IMR-90 (cell line): ENCODE measurements around the gene RNF17. TPM values are rescaled to one million over a fixed set of nuclear protein-coding genes. Genes with fewer than 3 reads are reported as not detected.

Experiments
- ATAC-seq: fragments of 200-7000 bp; cut with Tn5 transposase; 2 replicates; pipeline ENCODE4 v1.9.1; 2020; ENCODE audit warnings: low read depth, mild to moderate bottlenecking, moderate library complexity
- BruUV-seq: library from RNA; stranded (reverse); fragments of 400-500 nt; replicated peaks from 2 replicates; lab custom pipeline; 2021; lab: Mats Ljungman, UMichigan
- CTCF ChIA-PET: fragments of 300-600 bp; formaldehyde crosslinking; extraction: SDS; loops from one replicate; lab custom pipeline; 2021; ENCODE audit warnings: antibody characterized with exemption; lab: Yijun Ruan, JAX
- POLR2A ChIA-PET: fragments of 300-600 bp; sonication (Branson Sonifier 250); formaldehyde crosslinking; loops from one replicate; lab custom pipeline; 2022; ENCODE audit warnings: antibody characterized with exemption; ENCODE audit not compliant: unreplicated experiment; lab: Charles Lee
- DNase-seq: peaks from one replicate; pipeline ENCODE4 v3.0.0; 2013
- H2AFZ ChIP-seq: replicated peaks from 2 replicates; pipeline ENCODE3; 2013; ENCODE audit warnings: low read length, mild to moderate bottlenecking; ENCODE audit not compliant: poor library complexity
- H2AK5ac ChIP-seq: 2 replicates; pipeline ENCODE4 v1.6.1; 2013; ENCODE audit warnings: low read depth, low read length, inconsistent platforms
- H2AK9ac ChIP-seq: replicated peaks from 2 replicates; pipeline ENCODE3; 2013; ENCODE audit warnings: mild to moderate bottlenecking, low read depth, low read length, moderate library complexity; ENCODE audit not compliant: poor library complexity
- H2BK120ac ChIP-seq: 2 replicates; pipeline ENCODE4 v1.6.1; 2013; ENCODE audit warnings: low read depth, low read length, inconsistent platforms
- H2BK15ac ChIP-seq: 3 replicates; pipeline ENCODE4 v1.6.1; 2013; ENCODE audit warnings: low read depth, low read length, inconsistent platforms
- H2BK20ac ChIP-seq: 2 replicates; pipeline ENCODE4 v1.6.1; 2013; ENCODE audit warnings: low read depth, mild to moderate bottlenecking, inconsistent platforms, low read length, moderate library complexity
- H2BK5ac ChIP-seq: 2 replicates; pipeline ENCODE4 v1.6.1; 2013; ENCODE audit warnings: mild to moderate bottlenecking, low read depth, low read length, inconsistent platforms; ENCODE audit not compliant: poor library complexity, severe bottlenecking
- H3K14ac ChIP-seq: replicated peaks from 2 replicates; pipeline ENCODE4 v1.6.1; 2013; ENCODE audit warnings: low read depth, low read length, inconsistent platforms
- H3K18ac ChIP-seq: 2 replicates; pipeline ENCODE4 v1.6.1; 2013; ENCODE audit warnings: low read depth, low read length, control low read depth
- H3K23ac ChIP-seq: 2 replicates; pipeline ENCODE4 v1.6.1; 2013; ENCODE audit warnings: low read depth, low read length, inconsistent platforms
- H3K27ac ChIP-seq: 2 replicates; pipeline ENCODE4 v1.5.1; 2013; ENCODE audit warnings: mild to moderate bottlenecking, control low read depth, low read length; ENCODE audit not compliant: insufficient read depth
- H3K27me3 ChIP-seq: 2 replicates; pipeline ENCODE4 v1.6.1; 2013; ENCODE audit warnings: low read length; ENCODE audit not compliant: control insufficient read depth, insufficient read depth
- H3K36me3 ChIP-seq: 2 replicates; pipeline ENCODE4 v1.6.1; 2013; ENCODE audit warnings: low read length, mixed read lengths; ENCODE audit not compliant: control insufficient read depth, insufficient read depth
- H3K4ac ChIP-seq: 2 replicates; pipeline ENCODE4 v1.6.1; 2013; ENCODE audit warnings: low read depth, low read length, inconsistent platforms
- H3K4me1 ChIP-seq: 2 replicates; pipeline ENCODE4 v1.6.1; 2013; ENCODE audit warnings: low read length, mixed read lengths; ENCODE audit not compliant: control insufficient read depth, insufficient read depth
- H3K4me2 ChIP-seq: 2 replicates; pipeline ENCODE4 v1.6.1; 2013; ENCODE audit warnings: low read depth, mild to moderate bottlenecking, control low read depth, low read length, moderate library complexity
- H3K4me3 ChIP-seq: 2 replicates; pipeline ENCODE4 v1.5.1; 2013; ENCODE audit warnings: low read depth, mild to moderate bottlenecking, control low read depth, low read length, moderate library complexity; ENCODE audit not compliant: insufficient read depth
- H3K56ac ChIP-seq: 2 replicates; pipeline ENCODE4 v1.6.1; 2013; ENCODE audit warnings: low read length, inconsistent platforms; ENCODE audit not compliant: insufficient read depth; ENCODE audit errors: extremely low read depth
- H3K79me1 ChIP-seq, 2 experiments: 2 replicates each; pipeline ENCODE4 v1.6.1; 2013; ENCODE audit warnings: low read length in 2 of 2, inconsistent platforms in 1 of 2, low read depth in 1 of 2
- H3K9ac ChIP-seq: 2 replicates; pipeline ENCODE4 v1.6.1; 2013; ENCODE audit warnings: low read depth, low read length, control low read depth
- H3K9me1 ChIP-seq: 2 replicates; pipeline ENCODE4 v1.6.1; 2013; ENCODE audit warnings: low read length, inconsistent platforms; ENCODE audit not compliant: insufficient read depth
- H3K9me3 ChIP-seq: 2 replicates; pipeline ENCODE4 v1.6.1; 2013; ENCODE audit warnings: low read length; ENCODE audit not compliant: control insufficient read depth, insufficient read depth
- H4K20me1 ChIP-seq: 2 replicates; pipeline ENCODE4 v1.6.1; 2013; ENCODE audit warnings: low read length, inconsistent platforms; ENCODE audit not compliant: insufficient read depth
- H4K5ac ChIP-seq: 2 replicates; pipeline ENCODE4 v1.6.1; 2013; ENCODE audit warnings: mild to moderate bottlenecking, low read depth, low read length, control low read depth
- H4K8ac ChIP-seq, 2 experiments: 2 replicates each; pipeline ENCODE4 v1.6.1; 2013; ENCODE audit warnings: low read depth in 2 of 2, low read length in 2 of 2, control low read depth in 1 of 2, inconsistent platforms in 1 of 2
- H4K91ac ChIP-seq: 2 replicates; pipeline ENCODE4 v1.6.1; 2013; ENCODE audit warnings: low read depth, low read length, inconsistent platforms; ENCODE audit not compliant: insufficient read depth
- BHLHE40 ChIP-seq: fragments of 150-350 bp; IDR thresholded peaks from 2 replicates; pipeline ENCODE4 v1.6.1; 2016; ENCODE audit warnings: mild to moderate bottlenecking, low read depth, low read length
- CHD1 ChIP-seq: IDR thresholded peaks from 2 replicates; pipeline ENCODE4 v1.6.1; 2012; ENCODE audit warnings: low read depth, low read length, improper control_type of control experiment
- MXI1 ChIP-seq: IDR thresholded peaks from 2 replicates; pipeline ENCODE4 v1.6.1; 2012; ENCODE audit warnings: low read depth, mild to moderate bottlenecking, low read length, moderate library complexity, borderline replicate concordance
- RAD21 ChIP-seq: IDR thresholded peaks from 2 replicates; pipeline ENCODE4 v1.6.1; 2012; ENCODE audit warnings: low read length, improper control_type of control experiment
- WGBS, 2 experiments: methylation state at CpG; one replicate each; pipeline versions ENCODE4 v1.1.5 to v1.1.7; 2013; ENCODE audit warnings: missing lambda C conversion rate in 2 of 2; ENCODE audit not compliant: insufficient read length in 1 of 2; ENCODE audit errors: extremely low coverage in 2 of 2; 5-methylcytosine and 5-hydroxymethylcytosine counted together
- dilution Hi-C: fragments of 300-500 bp; cut with HindIII; formaldehyde crosslinking; loops from one replicate; pipeline ENCODE4 v1.14.3; 2018; ENCODE audit warnings: low sequenced_read_pairs; ENCODE audit not compliant: unreplicated experiment
- in situ Hi-C: fragments of 300-500 bp; cut with MboI; formaldehyde crosslinking; loops from 3 replicates; pipeline ENCODE4 v1.14.3; 2019; ENCODE audit warnings: low sequenced_read_pairs, inconsistent platforms, mixed read lengths
- intact Hi-C: fragments of 100-400 bp; cut with micrococcal nuclease; formaldehyde crosslinking; loops from 2 replicates; pipeline ENCODE4 v1.10.0; 2022
- polyA plus RNA-seq, 3 experiments: library from polyadenylated mRNA; depleted of rRNA; stranded (reverse); fragments of >200 nt; gene quantifications; 2 replicates each; pipeline ENCODE4 v1.2.3, GENCODE V29; 2012; ENCODE audit warnings: low replicate concordance in 1 of 3
- total RNA-seq: library from RNA; depleted of rRNA; stranded (reverse); fragments of >200 nt; gene quantifications from 2 replicates; pipeline ENCODE4 v1.2.3, GENCODE V29; 2012
- TF ChIP-seq, protein P1 (sequence below): fragments of 150-350 bp; IDR thresholded peaks from 2 replicates; pipeline ENCODE4 v1.6.1; 2016; ENCODE audit warnings: low read depth, mild to moderate bottlenecking, low read length, moderate library complexity, borderline replicate concordance

The RNF17 gene
- total and polyA plus RNA-seq, 2 of the 4 experiments (the other 2 are of a cell fraction) = 0.03 to 0.18 TPM

DNA sequence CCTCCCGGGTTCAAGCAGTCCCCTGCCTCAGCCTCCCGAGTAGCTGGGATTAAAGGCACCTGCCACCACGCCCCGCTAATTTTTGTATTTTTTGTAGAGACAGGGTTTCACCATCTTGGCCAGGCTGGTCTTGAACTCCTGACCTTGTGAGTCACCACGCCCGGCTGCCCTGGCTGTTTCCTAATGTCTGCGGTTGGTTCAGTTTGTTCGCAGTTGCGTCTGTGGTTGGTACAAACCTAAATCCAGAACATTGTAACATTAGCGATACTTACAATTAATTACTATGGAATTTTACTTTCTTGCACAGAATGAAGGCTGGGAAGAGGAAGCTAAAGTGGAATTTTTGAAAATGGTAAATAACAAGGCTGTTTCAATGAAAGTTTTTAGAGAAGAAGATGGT is 38.1 kb downstream of the RNF17 start:
- dilution Hi-C loops = no loop called here
- Histone ChIP-seq H3K9me3 (no peaks in the 10 kb centered on the region), H3K9ac (no peak overlapping the region), H3K79me1 (no peaks in the 10 kb centered on the region), H4K5ac (no peak overlapping the region), H3K56ac (no peak overlapping the region), H3K4me1 (no peaks in the 10 kb centered on the region), H2BK120ac (no peak overlapping the region), H2BK20ac (no peak overlapping the region), H3K18ac (no peak overlapping the region), H2AFZ (no peak overlapping the region), H3K4me3 (no peak overlapping the region), H3K4ac (no peak overlapping the region), H3K4me2 (no peak overlapping the region), H2AK9ac (no peak overlapping the region), H2BK5ac (no peak overlapping the region), H3K27ac (no peak overlapping the region), H3K36me3 (no peaks in the 10 kb centered on the region), H3K27me3 (no peaks in the 10 kb centered on the region), H3K23ac (no peak overlapping the region), H4K20me1 (no peaks in the 10 kb centered on the region), H3K9me1 (no peaks in the 10 kb centered on the region), H4K91ac (no peak overlapping the region), H4K8ac (no peak overlapping the region), H2BK15ac (no peak overlapping the region), H2AK5ac (no peak overlapping the region), H3K14ac (no peak overlapping the region)
- ChIA-PET POLR2A (no interaction called here), CTCF (interaction anchor here (0.6 kb wide), 1 partner anchor 21 kb away, joined by 3 read pairs; no protein-coding TSS in a partner anchor)
- BruUV-seq = no TSS peak
- no peak for DNase-seq
- WGBS, 2 experiments = no CpG with 5 or more reads among the region's 10 CpGs
- TF ChIP-seq MXI1 (no peak), BHLHE40 (no peak), RAD21 (no peak), CHD1 (no peak)
- TF ChIP-seq, protein P1, sequence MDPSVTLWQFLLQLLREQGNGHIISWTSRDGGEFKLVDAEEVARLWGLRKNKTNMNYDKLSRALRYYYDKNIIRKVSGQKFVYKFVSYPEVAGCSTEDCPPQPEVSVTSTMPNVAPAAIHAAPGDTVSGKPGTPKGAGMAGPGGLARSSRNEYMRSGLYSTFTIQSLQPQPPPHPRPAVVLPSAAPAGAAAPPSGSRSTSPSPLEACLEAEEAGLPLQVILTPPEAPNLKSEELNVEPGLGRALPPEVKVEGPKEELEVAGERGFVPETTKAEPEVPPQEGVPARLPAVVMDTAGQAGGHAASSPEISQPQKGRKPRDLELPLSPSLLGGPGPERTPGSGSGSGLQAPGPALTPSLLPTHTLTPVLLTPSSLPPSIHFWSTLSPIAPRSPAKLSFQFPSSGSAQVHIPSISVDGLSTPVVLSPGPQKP = no peak
- no peak for ATAC-seq
- in situ Hi-C loops = no loop called here
- intact Hi-C loops = no loop called here
